Spleen (tissue), 7 donors: ENCODE measurements around the gene CHTOP.

Experiments used
- POLR2A ChIP-seq, 3 donors: fragments of 450-650 bp; IDR thresholded peaks; one replicate each; pipeline ENCODE4 v1.5.1; 2017; ENCODE audit warnings: antibody characterized with exemption in 3 of 3, mild to moderate bottlenecking in 1 of 3
- POLR2AphosphoS5 ChIP-seq, 3 donors: sonication (generic); formaldehyde crosslinking; IDR thresholded peaks; one replicate each; pipeline ENCODE4 v1.5.1; 2017; ENCODE audit warnings: antibody characterized with exemption in 3 of 3
- TF ChIP-seq, protein P1 (sequence below), 11 experiments: fragments of 200-600 bp in 7 of 11; fragments of 450-650 bp in 4 of 11; sonication (generic) in 4 of 11; IDR thresholded peaks in 8 of 11; conservative IDR thresholded peaks in 3 of 11; 1 replicate in 7 of 11; 2 replicates in 4 of 11; pipeline versions ENCODE4 v1.4.0 to v1.8.0; 2016 to 2021; ENCODE audit warnings: antibody characterized with exemption in 11 of 11, inconsistent platforms in 4 of 11, mild to moderate bottlenecking in 1 of 11
- donor health status: DM: no; HTN: no; CAD: no; lungs with moderate emphysema.
- donor health status: DM: no; HTN: no; CAD: no.
- donor health status: DM: no; HTN: no; CAD: no.

DNA sequence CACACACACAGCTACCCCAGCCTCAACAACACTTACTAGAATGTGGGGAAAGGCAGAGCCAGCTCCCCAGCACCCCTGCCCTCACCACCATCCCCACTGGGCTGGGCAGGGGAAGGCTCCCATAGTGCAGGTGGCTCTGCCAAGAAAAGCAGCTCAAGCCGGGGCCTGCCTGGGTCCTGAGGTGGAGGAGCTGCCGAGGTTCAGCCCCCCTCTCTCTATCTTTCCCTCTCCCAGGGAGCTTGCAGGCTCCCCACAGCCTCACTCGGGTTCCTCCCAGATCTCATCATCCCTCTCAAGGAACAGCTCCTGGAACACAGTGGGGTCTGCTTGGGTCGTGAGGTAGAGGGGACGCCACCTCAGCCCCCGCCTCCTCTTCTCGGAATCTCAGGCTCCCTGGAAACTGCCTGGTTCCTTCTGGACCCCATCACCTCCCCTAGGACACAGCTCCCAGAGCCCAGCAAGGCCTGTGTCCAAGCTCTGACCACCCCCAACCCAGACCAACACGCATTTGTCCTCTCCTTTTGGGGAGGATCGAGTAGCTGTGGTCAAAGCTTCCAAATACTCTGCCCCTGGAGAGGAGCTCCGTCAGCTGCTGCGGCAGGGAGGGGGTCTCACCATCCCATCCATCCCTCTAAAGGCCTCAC is 21.6 kb upstream of the CHTOP start:
- TF ChIP-seq, protein P1, sequence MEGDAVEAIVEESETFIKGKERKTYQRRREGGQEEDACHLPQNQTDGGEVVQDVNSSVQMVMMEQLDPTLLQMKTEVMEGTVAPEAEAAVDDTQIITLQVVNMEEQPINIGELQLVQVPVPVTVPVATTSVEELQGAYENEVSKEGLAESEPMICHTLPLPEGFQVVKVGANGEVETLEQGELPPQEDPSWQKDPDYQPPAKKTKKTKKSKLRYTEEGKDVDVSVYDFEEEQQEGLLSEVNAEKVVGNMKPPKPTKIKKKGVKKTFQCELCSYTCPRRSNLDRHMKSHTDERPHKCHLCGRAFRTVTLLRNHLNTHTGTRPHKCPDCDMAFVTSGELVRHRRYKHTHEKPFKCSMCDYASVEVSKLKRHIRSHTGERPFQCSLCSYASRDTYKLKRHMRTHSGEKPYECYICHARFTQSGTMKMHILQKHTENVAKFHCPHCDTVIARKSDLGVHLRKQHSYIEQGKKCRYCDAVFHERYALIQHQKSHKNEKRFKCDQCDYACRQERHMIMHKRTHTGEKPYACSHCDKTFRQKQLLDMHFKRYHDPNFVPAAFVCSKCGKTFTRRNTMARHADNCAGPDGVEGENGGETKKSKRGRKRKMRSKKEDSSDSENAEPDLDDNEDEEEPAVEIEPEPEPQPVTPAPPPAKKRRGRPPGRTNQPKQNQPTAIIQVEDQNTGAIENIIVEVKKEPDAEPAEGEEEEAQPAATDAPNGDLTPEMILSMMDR (IDR thresholded peaks at IDR 0.05 in 8 of 11, conservative IDR thresholded peaks at IDR 0.05 in 3 of 11) = no peak
- TF ChIP-seq POLR2A (IDR thresholded peaks at IDR 0.05) (no peak), POLR2AphosphoS5 (IDR thresholded peaks at IDR 0.05) (no peak)
